Measurements from ENCODE around the gene HHIP. TPM values are rescaled to one million over a fixed set of nuclear protein-coding genes. Genes with fewer than 3 reads are reported as not detected.
"Not testable (repeated sequence)": the region's sequence is repeated elsewhere in the genome, so short reads cannot be mapped to it uniquely, and the experiment has no call there.

Gene HHIP
- total RNA-seq, 1 donor from 2014 or later: 0.46 TPM

- Mint-ChIP-seq H3K36me3 (ENCODE audit: low read depth, unreplicated experiment) (no peaks in the 10 kb centered on the region), H3K9me3 (ENCODE audit: unreplicated experiment) (no peaks in the 10 kb centered on the region), H3K27ac (ENCODE audit: unreplicated experiment) (no peak overlapping the region), H3K4me1 (ENCODE audit: unreplicated experiment) (peaks cover 3% of the 10 kb centered on the region), H3K4me3 (ENCODE audit: unreplicated experiment) (no peak overlapping the region), H3K27me3 (ENCODE audit: unreplicated experiment) (no peaks in the 10 kb centered on the region)
- no peak for DNase-seq (ENCODE audit: low spot score)
- no peak for TF ChIP-seq CTCF (IDR thresholded peaks at IDR 0.05; ENCODE audit: unreplicated experiment)
These were observed 140.0 kb downstream of the HHIP start for GRCh38 chr4:144785961-144786360.

- no peak for DNase-seq (ENCODE audit: low spot score)
These were observed 141.7 kb downstream of the HHIP start for GRCh38 chr4:144787365-144788258.

GRCh38 chr4:144788469-144788868, 142.5 kb downstream of the HHIP start:
- Mint-ChIP-seq H3K27ac (ENCODE audit: unreplicated experiment) (no peak overlapping the region), H3K36me3 (ENCODE audit: low read depth, unreplicated experiment) (no peaks in the 10 kb centered on the region), H3K4me3 (ENCODE audit: unreplicated experiment) (no peak overlapping the region), H3K9me3 (ENCODE audit: unreplicated experiment) (no peaks in the 10 kb centered on the region), H3K27me3 (ENCODE audit: unreplicated experiment) (no peaks in the 10 kb centered on the region), H3K4me1 (ENCODE audit: unreplicated experiment) (no peaks in the 10 kb centered on the region)
- no peak for TF ChIP-seq CTCF (IDR thresholded peaks at IDR 0.05; ENCODE audit: unreplicated experiment)
- no peak for DNase-seq (ENCODE audit: low spot score)

More at GRCh38 chr4:144787365-144788258, 141.7 kb downstream of the HHIP start:
- Mint-ChIP-seq H3K4me3 (ENCODE audit: unreplicated experiment) (no peak overlapping the region), H3K9me3 (ENCODE audit: unreplicated experiment) (no peaks in the 10 kb centered on the region), H3K4me1 (ENCODE audit: unreplicated experiment) (no peaks in the 10 kb centered on the region), H3K27ac (ENCODE audit: unreplicated experiment) (no peak overlapping the region), H3K36me3 (ENCODE audit: low read depth, unreplicated experiment) (no peaks in the 10 kb centered on the region), H3K27me3 (ENCODE audit: unreplicated experiment) (no peaks in the 10 kb centered on the region)
- peak; percentile 60 for TF ChIP-seq CTCF (IDR thresholded peaks at IDR 0.05; ENCODE audit: unreplicated experiment)

- not testable (repeated sequence) for H3K27ac Mint-ChIP-seq (ENCODE audit: unreplicated experiment); DNase-seq (ENCODE audit: low spot score); H3K27me3 Mint-ChIP-seq (ENCODE audit: unreplicated experiment); H3K4me1 Mint-ChIP-seq (ENCODE audit: unreplicated experiment); H3K9me3 Mint-ChIP-seq (ENCODE audit: unreplicated experiment); H3K36me3 Mint-ChIP-seq (ENCODE audit: low read depth, unreplicated experiment); H3K4me3 Mint-ChIP-seq (ENCODE audit: unreplicated experiment)
These were observed 146.0 kb downstream of the HHIP start for GRCh38 chr4:144791933-144792332.

All from endothelial cell (in vitro differentiated cells).